ENCODE measurements around the gene ALDH1L2.
"Not testable (repeated sequence)": the region's sequence is repeated elsewhere in the genome, so short reads cannot be mapped to it uniquely, and the experiment has no call there.

Gene ALDH1L2

DNA sequence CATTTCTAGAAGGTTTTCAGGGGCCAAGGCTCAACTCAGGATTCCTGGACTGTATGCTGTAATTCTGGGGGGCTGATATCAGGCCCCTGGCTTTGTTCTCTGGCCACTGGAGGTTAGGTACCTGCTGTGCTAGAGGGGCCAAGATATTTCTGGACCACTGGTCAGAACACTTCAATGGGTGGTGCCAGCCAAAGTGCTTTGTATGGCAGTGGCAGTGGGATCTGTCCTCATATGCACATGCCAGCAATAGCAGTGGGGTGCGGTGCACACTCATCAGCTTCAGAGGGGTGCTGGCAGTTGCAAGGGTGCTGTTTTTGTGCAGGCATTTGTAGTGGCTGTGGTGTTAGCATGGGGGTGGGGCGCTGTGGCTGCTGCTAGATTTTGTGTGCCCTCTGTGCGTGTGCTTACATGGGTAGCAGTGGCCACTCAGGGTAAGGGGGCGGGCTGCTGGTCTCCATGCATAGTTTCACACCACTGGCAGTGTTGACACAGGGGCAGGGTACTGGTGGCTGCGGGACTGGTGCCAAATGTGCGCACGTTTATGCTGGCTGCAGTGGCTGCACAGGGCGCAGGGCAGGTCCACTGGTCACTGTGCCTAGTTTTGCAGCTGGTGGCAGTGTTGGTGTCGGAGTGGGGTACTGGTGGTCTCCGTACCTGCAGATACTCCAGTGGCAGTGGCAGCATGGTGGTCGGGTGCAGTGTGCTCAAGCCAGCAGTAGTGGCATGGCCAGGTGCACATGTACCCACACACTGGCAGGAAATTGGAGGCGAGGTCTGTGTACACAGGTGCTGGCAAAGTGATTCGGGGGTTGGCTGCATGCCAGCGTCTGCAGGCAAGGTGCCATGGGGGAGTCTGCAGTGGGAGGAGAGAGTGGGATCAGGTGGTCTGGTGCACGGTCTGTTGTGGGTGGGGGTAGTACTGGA lies 85.6 kb downstream of the ALDH1L2 start:
- no peak overlapping the region for H3K4me3 ChIP-seq (ENCODE audit: low read length)
- TF ChIP-seq ZNF274 (IDR thresholded peaks at IDR 0.05; ENCODE audit: low read depth, low read length) = no peak

DNA sequence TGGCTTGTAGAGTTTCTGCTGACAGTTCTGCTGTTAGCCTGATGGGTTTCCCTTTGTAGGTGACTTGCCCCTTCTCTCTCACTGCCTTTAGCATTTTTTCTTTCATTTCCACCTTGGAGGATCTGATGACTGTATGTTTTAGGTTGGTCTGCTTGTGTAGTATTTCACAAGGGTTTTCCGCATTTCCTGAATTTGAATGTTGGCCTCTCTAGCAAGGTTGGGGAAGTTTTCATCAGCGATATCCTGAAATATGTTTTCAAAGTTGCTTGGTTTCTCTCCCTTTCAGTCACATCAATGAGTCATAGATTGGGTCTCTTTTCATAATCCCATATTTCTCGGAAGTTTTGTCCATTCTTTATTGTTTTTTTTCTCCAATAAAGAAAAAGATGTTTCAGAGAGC lies 86.7 kb downstream of the ALDH1L2 start:
- no peak for TF ChIP-seq ZNF274 (IDR thresholded peaks at IDR 0.05; ENCODE audit: low read depth, low read length)
- H3K4me3 ChIP-seq (ENCODE audit: low read length) = no peak overlapping the region

DNA sequence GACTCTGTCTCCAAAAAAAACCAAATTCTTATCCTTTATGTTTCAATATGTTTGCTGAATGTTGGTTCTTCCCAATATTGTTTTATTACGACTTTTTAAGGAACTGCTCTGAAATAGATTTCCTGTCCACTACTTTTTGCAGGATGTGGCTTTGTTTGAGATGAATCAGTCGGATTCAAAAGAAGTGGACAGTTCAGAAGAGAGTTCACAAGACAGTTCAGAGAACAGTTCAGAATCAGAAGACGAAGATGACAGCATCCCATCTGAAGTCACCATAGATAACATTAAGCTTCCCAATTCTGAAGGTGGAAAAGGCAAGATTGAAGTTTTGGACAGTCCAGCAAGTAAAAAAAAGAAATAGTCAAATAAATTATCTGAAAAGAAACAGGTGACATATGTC lies 89.9 kb downstream of the ALDH1L2 start:
- TF ChIP-seq ZNF274 (IDR thresholded peaks at IDR 0.05; ENCODE audit: low read depth, low read length) = no peak

GRCh38 chr12:104991565-104992128 lies 92.6 kb downstream of the ALDH1L2 start:
- TF ChIP-seq ZNF274 (IDR thresholded peaks at IDR 0.05; ENCODE audit: low read depth, low read length) = no peak
- H3K4me3 ChIP-seq (ENCODE audit: low read length) = no peak overlapping the region

More for the DNA sequence above, 89.9 kb downstream of the ALDH1L2 start:
- no peak overlapping the region for H3K4me3 ChIP-seq (ENCODE audit: low read length)

GRCh38 chr12:104990950-104991349 lies 93.3 kb downstream of the ALDH1L2 start:
- H3K4me3 ChIP-seq (ENCODE audit: low read length) = no peak overlapping the region
- TF ChIP-seq ZNF274 (IDR thresholded peaks at IDR 0.05; ENCODE audit: low read depth, low read length) = no peak

GRCh38 chr12:104986022-104986941 lies 98.0 kb downstream of the ALDH1L2 start, which contains the start of gene NOPCHAP1:
NOPCHAP1 (plus strand) TSS chr12:104986316; CDS start chr12:104986353, 37 bp downstream.
- no peak for TF ChIP-seq ZNF274 (IDR thresholded peaks at IDR 0.05; ENCODE audit: low read depth, low read length)
- peak within 1 kb of the TSS; percentile 85 for H3K4me3 ChIP-seq (ENCODE audit: low read length)

DNA sequence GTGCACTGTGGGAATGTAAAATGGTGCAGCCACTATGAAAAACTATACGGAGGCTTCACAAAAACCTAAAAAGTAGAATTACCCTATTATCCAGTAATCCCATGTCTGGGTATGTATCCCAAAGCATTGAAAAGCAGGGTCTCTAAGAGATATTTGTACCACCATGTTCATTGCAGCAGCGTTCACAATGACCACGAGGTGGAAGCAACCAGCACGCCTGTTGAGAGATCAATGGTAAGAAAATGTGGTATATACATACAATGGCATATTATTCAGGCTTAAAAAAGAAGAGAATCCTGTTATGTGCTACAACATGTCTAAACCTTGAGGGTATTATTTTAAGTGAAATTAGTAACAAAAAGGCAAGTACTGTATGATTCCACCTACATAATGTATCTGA lies 99.1 kb downstream of the ALDH1L2 start:
- H3K4me3 ChIP-seq (ENCODE audit: low read length) = no peak overlapping the region; the same call in 1 of the 2 replicates

DNA sequence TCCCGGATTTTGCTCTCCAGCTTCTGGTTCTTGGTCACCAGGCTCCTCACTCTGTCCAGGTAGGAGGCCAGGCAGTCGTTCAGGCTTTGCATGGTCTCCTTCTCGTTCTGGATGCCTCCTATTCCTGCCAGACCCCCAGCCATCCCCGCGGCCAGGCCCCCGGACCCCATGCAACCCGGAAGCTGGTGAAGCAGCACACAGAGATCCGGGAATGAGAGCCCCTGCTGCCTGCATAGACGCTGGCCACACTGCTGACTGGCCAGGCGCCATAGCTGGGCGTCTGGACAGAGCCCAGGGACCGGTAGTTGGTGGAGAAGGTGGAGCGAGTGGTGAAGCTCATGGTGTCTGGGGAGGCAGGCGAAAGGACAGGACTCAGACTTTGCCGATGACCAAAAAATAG lies 106.6 kb downstream of the ALDH1L2 start:
- not testable (repeated sequence) for H3K4me3 ChIP-seq (ENCODE audit: low read length)

More for the DNA sequence above, 99.1 kb downstream of the ALDH1L2 start:
- no peak for TF ChIP-seq ZNF274 (IDR thresholded peaks at IDR 0.05; ENCODE audit: low read depth, low read length)

- no peak for TF ChIP-seq ZNF274 (IDR thresholded peaks at IDR 0.05; ENCODE audit: low read depth, low read length)
- H3K4me3 ChIP-seq (ENCODE audit: low read length) = no peak overlapping the region
Observed at GRCh38 chr12:104976703-104977102, 107.6 kb downstream of the ALDH1L2 start.

- TF ChIP-seq ZNF274 (IDR thresholded peaks at IDR 0.05; ENCODE audit: low read depth, low read length) = no peak
- no peak overlapping the region for H3K4me3 ChIP-seq (ENCODE audit: low read length)
Observed at GRCh38 chr12:104975587-104976343, 108.5 kb downstream of the ALDH1L2 start.

GRCh38 chr12:104974626-104975290 lies 109.5 kb downstream of the ALDH1L2 start:
- no peak for TF ChIP-seq ZNF274 (IDR thresholded peaks at IDR 0.05; ENCODE audit: low read depth, low read length)
- no peak overlapping the region for H3K4me3 ChIP-seq (ENCODE audit: low read length)

DNA sequence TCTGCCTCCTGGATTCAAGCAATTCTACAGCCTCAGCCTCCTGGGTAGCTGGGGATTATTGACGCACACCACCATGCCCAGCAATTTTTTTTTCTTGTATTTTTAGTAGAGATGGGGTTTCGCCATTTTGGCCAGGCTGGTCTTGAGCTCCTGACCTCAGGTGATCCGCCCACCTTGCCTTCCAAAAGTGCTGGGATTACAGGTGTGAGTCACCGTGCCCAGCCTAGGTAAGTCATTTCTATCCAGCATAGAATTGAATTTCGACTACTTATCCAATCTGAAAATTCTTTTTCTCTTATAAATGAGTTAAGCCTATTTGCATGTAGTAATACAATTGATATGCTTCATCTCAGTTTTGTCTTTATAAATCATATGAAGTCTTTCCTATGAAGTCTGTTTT lies 111.0 kb downstream of the ALDH1L2 start:
- no peak overlapping the region for H3K4me3 ChIP-seq (ENCODE audit: low read length)
- no peak for TF ChIP-seq ZNF274 (IDR thresholded peaks at IDR 0.05; ENCODE audit: low read depth, low read length)

DNA sequence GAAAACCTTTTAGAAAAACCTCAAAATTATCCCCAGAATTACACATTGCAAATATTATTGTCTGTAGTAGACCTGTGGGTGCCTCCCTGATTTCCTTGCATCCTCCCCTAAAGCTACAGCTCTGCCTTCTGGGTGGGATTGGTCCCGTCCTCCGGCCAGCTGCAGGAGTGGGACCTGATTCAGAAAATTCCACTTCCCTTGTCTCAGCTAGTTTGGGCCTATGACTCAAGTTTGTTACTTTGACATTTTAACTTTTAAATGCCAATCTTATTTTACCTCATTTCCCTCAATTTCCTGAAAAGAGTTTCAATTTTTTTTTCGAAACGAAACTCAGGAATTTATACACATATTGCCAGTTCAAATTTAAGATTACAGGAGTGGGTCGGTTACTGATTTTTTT lies 113.0 kb downstream of the ALDH1L2 start:
- no peak overlapping the region for H3K4me3 ChIP-seq (ENCODE audit: low read length)
- no peak for TF ChIP-seq ZNF274 (IDR thresholded peaks at IDR 0.05; ENCODE audit: low read depth, low read length)

All from GM08714 (cell line).